Measurements from ENCODE around the gene PPFIA1. TPM values are rescaled to one million over a fixed set of nuclear protein-coding genes. Genes with fewer than 3 reads are reported as not detected.

Gene PPFIA1
- total RNA-seq, 2 donors from 2014 or later: 105 to 118 TPM

- Histone ChIP-seq H3K36me3 (ENCODE audit: control insufficient read depth, insufficient read depth, low read length) (peaks cover 92% of the 10 kb centered on the region), H3K9me3 (ENCODE audit: control insufficient read depth, low read length) (no peaks in the 10 kb centered on the region), H3K4me3 (ENCODE audit: low read length) (no peak overlapping the region), H3K4me1 (ENCODE audit: control insufficient read depth, insufficient read depth, low read length) (no peaks in the 10 kb centered on the region), H3K27ac (ENCODE audit: low read depth, low read length) (no peak overlapping the region), H3K9ac (ENCODE audit: extremely low read depth, low read length, poor library complexity, severe bottlenecking) (no peak overlapping the region), H3K27me3 (ENCODE audit: control insufficient read depth, insufficient read depth, low read length, poor library complexity, severe bottlenecking) (no peaks in the 10 kb centered on the region)
- no peak overlapping the region for H3K4me3 Mint-ChIP-seq
- H3K9me3 Mint-ChIP-seq: no peaks in the 10 kb centered on the region
- no peaks in the 10 kb centered on the region for H3K27me3 Mint-ChIP-seq (ENCODE audit: insufficient read depth)
- H3K4me1 Mint-ChIP-seq: no peaks in the 10 kb centered on the region
- TF ChIP-seq CTCF (conservative IDR thresholded peaks at IDR 0.05): no peak
- 97 to 98% methylated on average over 13 of the region's 13 CpGs for whole genome bisulfite sequencing, 2 experiments (ENCODE audit: insufficient coverage in 1 of 2, insufficient read length in 1 of 2)
- no peak overlapping the region for H3K27ac Mint-ChIP-seq
- no peak for DNase-seq
- peaks cover 89% of the 10 kb centered on the region for H3K36me3 Mint-ChIP-seq (ENCODE audit: low read depth)
Measured at GRCh38 chr11:70421123-70421522, 150.6 kb downstream of the PPFIA1 start.

- H3K4me3 ChIP-seq (ENCODE audit: low read length): no peak overlapping the region
- no peaks in the 10 kb centered on the region for H3K4me1 ChIP-seq (ENCODE audit: control insufficient read depth, insufficient read depth, low read length)
- no peak overlapping the region for H3K27ac ChIP-seq (ENCODE audit: low read depth, low read length)
- Mint-ChIP-seq H3K4me3 (no peak overlapping the region), H3K36me3 (ENCODE audit: low read depth) (peaks cover 80% of the 10 kb centered on the region), H3K4me1 (no peaks in the 10 kb centered on the region), H3K9me3 (no peaks in the 10 kb centered on the region), H3K27ac (peak overlapping the region; percentile 46), H3K27me3 (ENCODE audit: insufficient read depth) (no peaks in the 10 kb centered on the region)
- H3K9me3 ChIP-seq (ENCODE audit: control insufficient read depth, low read length): no peaks in the 10 kb centered on the region
- 89 to 96% methylated on average over 16 to 35 of the region's 35 CpGs for WGBS, 2 experiments (ENCODE audit: insufficient coverage in 1 of 2, insufficient read length in 1 of 2)
- TF ChIP-seq CTCF (conservative IDR thresholded peaks at IDR 0.05): no peak
- DNase-seq: no peak
- H3K9ac ChIP-seq (ENCODE audit: extremely low read depth, low read length, poor library complexity, severe bottlenecking): no peak overlapping the region
- H3K27me3 ChIP-seq (ENCODE audit: control insufficient read depth, insufficient read depth, low read length, poor library complexity, severe bottlenecking): no peaks in the 10 kb centered on the region
- peaks cover 82% of the 10 kb centered on the region for H3K36me3 ChIP-seq (ENCODE audit: control insufficient read depth, insufficient read depth, low read length)
Measured at GRCh38 chr11:70422692-70423522, 152.4 kb downstream of the PPFIA1 start.

DNA sequence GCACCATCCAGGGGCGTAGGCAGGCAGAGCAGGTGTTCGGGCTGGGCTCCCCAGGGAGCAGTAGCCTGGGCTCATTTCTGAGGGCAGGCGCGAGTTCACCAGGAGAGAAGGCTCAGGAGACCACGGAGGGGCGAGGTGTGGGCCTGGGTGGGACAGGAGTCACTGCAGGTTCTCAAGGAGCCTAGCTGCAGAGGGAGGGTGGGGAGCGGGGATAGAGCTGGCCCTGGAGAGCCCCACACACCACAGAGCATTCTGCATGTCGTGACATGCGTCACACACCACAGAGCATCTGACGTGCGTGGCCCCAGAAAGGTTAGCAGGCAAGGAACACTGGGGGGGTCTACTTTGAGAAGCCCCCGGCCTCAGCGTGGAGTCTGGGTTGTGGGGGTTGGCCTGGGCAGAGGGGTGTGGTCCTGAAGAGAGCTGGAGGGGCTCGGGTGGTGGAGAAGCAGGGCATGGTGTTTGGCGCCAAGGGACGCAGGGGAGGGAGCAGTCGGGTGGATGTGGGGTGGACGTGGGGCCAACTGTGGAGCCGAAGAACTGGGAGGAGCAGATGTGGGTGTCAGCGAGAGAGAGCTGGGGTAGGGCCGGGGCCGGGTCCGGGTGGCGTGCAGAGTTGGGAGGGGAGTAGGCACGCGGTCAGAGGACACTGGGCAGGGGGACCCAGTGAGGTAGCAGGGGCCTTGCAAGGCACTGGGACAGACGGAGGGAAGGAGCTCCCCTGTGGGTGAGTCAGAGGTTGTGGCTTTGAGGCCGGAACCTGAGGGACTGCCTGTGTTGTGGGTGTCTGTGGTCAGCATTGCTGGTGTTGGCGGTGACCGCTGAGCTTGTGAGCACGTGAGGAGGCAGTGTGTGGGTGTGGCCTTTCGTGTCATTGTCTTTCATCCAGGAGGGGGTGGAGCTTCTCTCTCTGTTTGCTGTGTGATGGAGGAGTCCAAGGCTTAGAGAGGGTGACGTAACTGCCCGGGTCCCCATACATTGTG, 153.3 kb downstream of the PPFIA1 start:
- Mint-ChIP-seq H3K36me3 (ENCODE audit: low read depth) (peaks cover 78% of the 10 kb centered on the region), H3K27ac (peak overlapping the region; percentile 64), H3K4me1 (no peaks in the 10 kb centered on the region), H3K4me3 (no peak overlapping the region), H3K27me3 (ENCODE audit: insufficient read depth) (no peaks in the 10 kb centered on the region), H3K9me3 (no peaks in the 10 kb centered on the region)
- peak; percentile 60 for DNase-seq
- Histone ChIP-seq H3K4me3 (ENCODE audit: low read length) (no peak overlapping the region), H3K9ac (ENCODE audit: extremely low read depth, low read length, poor library complexity, severe bottlenecking) (no peak overlapping the region), H3K27me3 (ENCODE audit: control insufficient read depth, insufficient read depth, low read length, poor library complexity, severe bottlenecking) (no peaks in the 10 kb centered on the region), H3K9me3 (ENCODE audit: control insufficient read depth, low read length) (no peaks in the 10 kb centered on the region), H3K27ac (ENCODE audit: low read depth, low read length) (no peak overlapping the region), H3K4me1 (ENCODE audit: control insufficient read depth, insufficient read depth, low read length) (no peaks in the 10 kb centered on the region), H3K36me3 (ENCODE audit: control insufficient read depth, insufficient read depth, low read length) (peaks cover 82% of the 10 kb centered on the region)
- no peak for TF ChIP-seq CTCF (conservative IDR thresholded peaks at IDR 0.05)
- WGBS, 2 experiments (ENCODE audit: insufficient coverage in 1 of 2, insufficient read length in 1 of 2): 96 to 99% methylated on average over 16 to 34 of the region's 34 CpGs
